Sigmoid colon (tissue), 4 donors: ENCODE data around the gene AHNAK2.

ENCODE experiments used
- EP300 ChIP-seq, 4 donors: sonication (generic); formaldehyde crosslinking; IDR thresholded peaks; one replicate each; pipeline ENCODE4 v1.6.1; 2017; ENCODE audit warnings: antibody characterized with exemption in 4 of 4
- TF ChIP-seq, protein P1 (sequence below), 4 experiments: fragments of 450-650 bp in 3 of 4; fragments of 200-600 bp in 1 of 4; IDR thresholded peaks; one replicate each; pipeline ENCODE4 v1.5.1; 2016 to 2019; ENCODE audit warnings: antibody characterized with exemption in 4 of 4, mild to moderate bottlenecking in 3 of 4, moderate library complexity in 2 of 4

DNA sequence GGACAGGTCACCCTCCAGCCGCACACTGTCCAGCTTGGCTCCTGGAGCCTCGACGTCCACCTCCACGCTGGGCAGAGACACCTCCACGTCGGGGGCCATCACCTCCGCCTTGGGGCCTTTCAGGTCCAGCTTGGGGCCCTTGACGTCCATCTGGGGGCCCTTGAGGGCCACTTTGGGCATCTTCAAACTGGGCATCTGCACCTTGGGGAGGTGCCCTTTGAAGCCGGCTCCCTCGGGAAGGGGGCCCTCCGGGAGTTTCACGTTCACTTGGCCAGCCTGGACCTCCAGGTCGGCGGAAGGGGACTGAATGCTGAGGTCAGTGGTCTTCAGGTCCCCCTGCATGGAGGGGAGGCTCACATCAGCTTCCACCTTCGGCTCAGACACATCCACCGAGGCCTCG, 28.2 kb downstream of the AHNAK2 start:
- TF ChIP-seq, protein P1, sequence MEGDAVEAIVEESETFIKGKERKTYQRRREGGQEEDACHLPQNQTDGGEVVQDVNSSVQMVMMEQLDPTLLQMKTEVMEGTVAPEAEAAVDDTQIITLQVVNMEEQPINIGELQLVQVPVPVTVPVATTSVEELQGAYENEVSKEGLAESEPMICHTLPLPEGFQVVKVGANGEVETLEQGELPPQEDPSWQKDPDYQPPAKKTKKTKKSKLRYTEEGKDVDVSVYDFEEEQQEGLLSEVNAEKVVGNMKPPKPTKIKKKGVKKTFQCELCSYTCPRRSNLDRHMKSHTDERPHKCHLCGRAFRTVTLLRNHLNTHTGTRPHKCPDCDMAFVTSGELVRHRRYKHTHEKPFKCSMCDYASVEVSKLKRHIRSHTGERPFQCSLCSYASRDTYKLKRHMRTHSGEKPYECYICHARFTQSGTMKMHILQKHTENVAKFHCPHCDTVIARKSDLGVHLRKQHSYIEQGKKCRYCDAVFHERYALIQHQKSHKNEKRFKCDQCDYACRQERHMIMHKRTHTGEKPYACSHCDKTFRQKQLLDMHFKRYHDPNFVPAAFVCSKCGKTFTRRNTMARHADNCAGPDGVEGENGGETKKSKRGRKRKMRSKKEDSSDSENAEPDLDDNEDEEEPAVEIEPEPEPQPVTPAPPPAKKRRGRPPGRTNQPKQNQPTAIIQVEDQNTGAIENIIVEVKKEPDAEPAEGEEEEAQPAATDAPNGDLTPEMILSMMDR (IDR thresholded peaks at IDR 0.05), result no peak
- no peak for TF ChIP-seq EP300 (IDR thresholded peaks at IDR 0.05)
